H1 (cell line): Measurements from ENCODE around the gene PLIN4. TPM values are rescaled to one million over a fixed set of nuclear protein-coding genes. Genes with fewer than 3 reads are reported as not detected.

Source experiments
- ATF2 ChIP-seq: IDR thresholded peaks from 2 replicates; pipeline ENCODE4 v1.6.1; 2012; ENCODE audit warnings: low read length, inconsistent platforms
- CBX8 ChIP-seq: fragments of 300-800, 300-1000 bp; sonication (generic); IDR thresholded peaks from 2 replicates; pipeline ENCODE4 v1.7.1; 2016; ENCODE audit warnings: low read depth, low read length, borderline replicate concordance
- CEBPB ChIP-seq: IDR thresholded peaks from 2 replicates; pipeline ENCODE4 v1.6.1; 2012; ENCODE audit warnings: low read depth, low read length
- HDAC2 ChIP-seq, 2 experiments: fragments of 300-600 bp in 1 of 2; sonication (generic) in 1 of 2; IDR thresholded peaks; 2 replicates each; pipeline ENCODE4 v1.6.1; 2011 to 2012; ENCODE audit warnings: low read depth in 2 of 2, low read length in 2 of 2, mild to moderate bottlenecking in 2 of 2, moderate library complexity in 2 of 2, borderline replicate concordance in 1 of 2, inconsistent platforms in 1 of 2
- SP4 ChIP-seq: IDR thresholded peaks from 2 replicates; pipeline ENCODE4 v1.6.1; 2012; ENCODE audit warnings: low read length, inconsistent platforms
- ZNF274 ChIP-seq: IDR thresholded peaks from 2 replicates; pipeline ENCODE4 v1.7.0; 2012; ENCODE audit warnings: low read length, borderline replicate concordance; ENCODE audit errors: extremely low read depth
- polyA plus RNA-seq, 7 experiments: library from polyadenylated mRNA; depleted of rRNA in 3 of 7; stranded (reverse) in 5 of 7; unstranded in 2 of 7; fragments of >200 nt in 5 of 7; fragments of 200-250 nt in 2 of 7; gene quantifications; 1 replicate in 5 of 7; 2 replicates in 1 of 7; 4 replicates in 1 of 7; pipeline versions ENCODE4 v1.2.1 to v1.2.3, GENCODE V29; 2011 to 2013; ENCODE audit warnings: missing spikeins in 2 of 7, mixed read lengths in 2 of 7
- total RNA-seq: library from RNA; stranded (reverse); fragmentation: NEBNext Ultra II Directional; extraction: Animal tissue kit (Norgen Biotek cat#: 25700); gene quantifications from 2 replicates; pipeline ENCODE4 v1.2.1, GENCODE V29; 2021

PLIN4 gene
- total and polyA plus RNA-seq, 2 of the 8 experiments (the other 6 are each of a cell fraction or from before 2014, with no cell fraction given), result 0.35 to 0.45 TPM

- TF ChIP-seq ATF2 (no peak), SP4 (no peak), CBX8 (no peak), CEBPB (no peak), HDAC2 (IDR thresholded peaks at IDR 0.05; ENCODE audit: borderline replicate concordance in 1 of 2, low read depth in 2 of 2, low read length in 2 of 2) (no peak), ZNF274 (no peak)
Measured at GRCh38 chr19:4533835-4534424, 15.6 kb upstream of the PLIN4 start (continued).
